H1 (cell line): ENCODE measurements around the gene DCDC1. TPM values are rescaled to one million over a fixed set of nuclear protein-coding genes. Genes with fewer than 3 reads are reported as not detected.
A peak's percentile ranks its signal among the peaks of the same experiment; 100 is the strongest.

Source experiments
- CTCF ChIA-PET: fragments of 300-600 bp; sonication (Branson Sonifier 250); formaldehyde crosslinking; loops from one replicate; lab custom pipeline; 2021; ENCODE audit not compliant: partially characterized antibody; lab: Charles Lee
- POLR2A ChIA-PET: fragments of 300-600 bp; sonication (Branson Sonifier 250); formaldehyde crosslinking; loops from one replicate; lab custom pipeline; 2021; ENCODE audit warnings: inconsistent platforms; ENCODE audit not compliant: partially characterized antibody; lab: Charles Lee
- DNase-seq, 2 experiments: peaks; one replicate each; pipeline versions ENCODE4 v3.0.0 to v3.0.0-alpha.2; 2010 to 2022; ENCODE audit warnings: low spot score in 2 of 2, low read depth in 1 of 2, mixed read lengths in 1 of 2
- FAIRE-seq: peaks from 2 replicates; lab custom pipeline; 2011; peaks lifted over from hg19 to GRCh38; lab: Jason Lieb, UNC
- H2AFZ ChIP-seq: 2 replicates; pipeline ENCODE4 v1.8.1; 2012; ENCODE audit warnings: low read length, inconsistent platforms
- H2AK5ac ChIP-seq: 2 replicates; pipeline ENCODE4 v1.6.1; 2013; ENCODE audit warnings: low read depth, low read length
- H2BK120ac ChIP-seq: replicated peaks from 2 replicates; pipeline ENCODE3; 2013; ENCODE audit warnings: low read depth, low read length, inconsistent platforms
- H2BK12ac ChIP-seq: 2 replicates; pipeline ENCODE4 v1.6.1; 2013; ENCODE audit warnings: low read depth, low read length
- H2BK15ac ChIP-seq: 2 replicates; pipeline ENCODE4 v1.6.1; 2013; ENCODE audit warnings: low read length
- H2BK20ac ChIP-seq: 2 replicates; pipeline ENCODE4 v1.6.1; 2013; ENCODE audit warnings: low read length
- H2BK5ac ChIP-seq: 2 replicates; pipeline ENCODE4 v1.6.1; 2013; ENCODE audit warnings: low read depth, low read length
- H3K14ac ChIP-seq: 2 replicates; pipeline ENCODE4 v1.6.1; 2013; ENCODE audit warnings: inconsistent platforms; ENCODE audit not compliant: insufficient read length
- H3K18ac ChIP-seq: 2 replicates; pipeline ENCODE4 v1.6.1; 2013; ENCODE audit warnings: low read length; ENCODE audit errors: extremely low read depth
- H3K23ac ChIP-seq: 2 replicates; pipeline ENCODE4 v1.6.1; 2013; ENCODE audit warnings: inconsistent platforms; ENCODE audit not compliant: insufficient read length
- H3K23me2 ChIP-seq: 2 replicates; pipeline ENCODE4 v1.6.1; 2013; ENCODE audit warnings: low read depth, low read length
- H3K27ac ChIP-seq: 2 replicates; pipeline ENCODE4 v1.6.1; 2011; ENCODE audit warnings: low read depth, low read length, inconsistent platforms
- H3K27me3 ChIP-seq, 4 experiments: replicated peaks in 1 of 4; 1 replicate in 1 of 4; 2 replicates in 3 of 4; pipeline versions ENCODE4 v1.6.1 to v1.8.1; 2011 to 2013; ENCODE audit warnings: low read length in 3 of 4, mild to moderate bottlenecking in 3 of 4, inconsistent platforms in 2 of 4, mixed read lengths in 2 of 4, moderate library complexity in 1 of 4; ENCODE audit not compliant: control insufficient read depth in 3 of 4, insufficient read depth in 3 of 4; ENCODE audit errors: extremely low read depth in 1 of 4
- H3K36me3 ChIP-seq, 4 experiments: 2 replicates each; pipeline versions ENCODE4 v1.6.1 to v1.8.1; 2011 to 2013; ENCODE audit warnings: mild to moderate bottlenecking in 4 of 4, low read length in 3 of 4, moderate library complexity in 2 of 4, control low read depth in 1 of 4, inconsistent platforms in 1 of 4; ENCODE audit not compliant: insufficient read depth in 4 of 4, control insufficient read depth in 2 of 4
- H3K4ac ChIP-seq: replicated peaks from 2 replicates; pipeline ENCODE3; 2013; ENCODE audit warnings: low read length, low read depth, mixed read lengths, inconsistent platforms; ENCODE audit not compliant: insufficient read length
- H3K4me1 ChIP-seq, 4 experiments: replicated peaks in 1 of 4; 1 replicate in 1 of 4; 2 replicates in 3 of 4; pipeline versions ENCODE4 v1.6.1 to v1.8.1; 2011 to 2013; ENCODE audit warnings: low read length in 3 of 4, inconsistent platforms in 2 of 4, mixed read lengths in 1 of 4; ENCODE audit not compliant: insufficient read depth in 4 of 4, control insufficient read depth in 3 of 4
- H3K4me2 ChIP-seq, 2 experiments: 2 replicates each; pipeline versions ENCODE4 v1.6.1 to v1.8.1; 2011 to 2013; ENCODE audit warnings: low read depth in 2 of 2, low read length in 2 of 2, control low read depth in 1 of 2, inconsistent platforms in 1 of 2, mild to moderate bottlenecking in 1 of 2; ENCODE audit not compliant: insufficient read depth in 1 of 2
- H3K4me3 ChIP-seq, 4 experiments: fragments of 200-600, 300-600 bp in 1 of 4; sonication (generic), shearing (Covaris generic), sonication (Bioruptor Twin) in 1 of 4; 2 replicates each; pipeline versions ENCODE4 v1.5.1 to v1.8.1; 2011 to 2016; ENCODE audit warnings: low read length in 4 of 4, low read depth in 3 of 4, control low read depth in 2 of 4, inconsistent platforms in 2 of 4, mild to moderate bottlenecking in 2 of 4, mixed read lengths in 1 of 4, moderate library complexity in 1 of 4; ENCODE audit not compliant: insufficient read depth in 2 of 4; ENCODE audit errors: extremely low read depth in 1 of 4
- H3K56ac ChIP-seq: replicated peaks from 2 replicates; pipeline ENCODE3; 2013; ENCODE audit warnings: low read depth, mild to moderate bottlenecking, mixed read lengths, low read length, inconsistent platforms; ENCODE audit not compliant: insufficient read length
- H3K79me1 ChIP-seq: 2 replicates; pipeline ENCODE4 v1.6.1; 2013; ENCODE audit warnings: low read depth, low read length, control low read depth
- H3K79me2 ChIP-seq, 2 experiments: 2 replicates each; pipeline versions ENCODE4 v1.6.1 to v1.8.1; 2012 to 2013; ENCODE audit warnings: low read length in 2 of 2, mild to moderate bottlenecking in 2 of 2, inconsistent platforms in 1 of 2; ENCODE audit not compliant: insufficient read depth in 2 of 2, control insufficient read depth in 1 of 2
- H3K9ac ChIP-seq, 4 experiments: replicated peaks in 1 of 4; 1 replicate in 1 of 4; 2 replicates in 3 of 4; pipeline versions ENCODE4 v1.6.1 to v1.8.1; 2011 to 2013; ENCODE audit warnings: low read depth in 3 of 4, low read length in 3 of 4, control low read depth in 2 of 4, mild to moderate bottlenecking in 2 of 4, moderate library complexity in 2 of 4, inconsistent platforms in 1 of 4; ENCODE audit errors: extremely low read depth in 1 of 4
- H3K9me3 ChIP-seq, 2 experiments: 2 replicates each; pipeline versions ENCODE4 v1.6.1 to v1.8.1; 2012 to 2013; ENCODE audit warnings: mild to moderate bottlenecking in 2 of 2, moderate library complexity in 2 of 2, control low read depth in 1 of 2, inconsistent platforms in 1 of 2, low read depth in 1 of 2, low read length in 1 of 2, mixed read lengths in 1 of 2; ENCODE audit not compliant: insufficient read depth in 2 of 2
- H4K20me1 ChIP-seq, 2 experiments: replicated peaks in 1 of 2; 2 replicates each; pipeline versions ENCODE3 to v1.8.1; 2011 to 2013; ENCODE audit warnings: inconsistent platforms in 2 of 2, low read length in 2 of 2, mild to moderate bottlenecking in 1 of 2; ENCODE audit not compliant: insufficient read depth in 2 of 2, control insufficient read depth in 1 of 2
- H4K5ac ChIP-seq: 2 replicates; pipeline ENCODE4 v1.6.1; 2013; ENCODE audit warnings: low read length, low read depth, mixed read lengths, inconsistent platforms; ENCODE audit not compliant: insufficient read length
- H4K8ac ChIP-seq: 2 replicates; pipeline ENCODE4 v1.8.0; 2013; ENCODE audit warnings: mild to moderate bottlenecking, moderate library complexity, low read length, inconsistent platforms; ENCODE audit not compliant: insufficient read depth; ENCODE audit errors: extremely low read depth
- H4K91ac ChIP-seq: replicated peaks from 2 replicates; pipeline ENCODE3; 2013; ENCODE audit warnings: low read length, mixed read lengths, inconsistent platforms; ENCODE audit not compliant: insufficient read length
- ASH2L ChIP-seq: fragments of 200-600, 300-600 bp; sonication (generic); IDR thresholded peaks from one replicate; pipeline ENCODE4 v1.7.1; 2017; ENCODE audit warnings: low read length
- CEBPB ChIP-seq: IDR thresholded peaks from 2 replicates; pipeline ENCODE4 v1.6.1; 2012; ENCODE audit warnings: low read depth, low read length
- CTCF ChIP-seq, 3 experiments: IDR thresholded peaks; 1 replicate in 2 of 3; 2 replicates in 1 of 3; pipeline versions ENCODE4 v1.5.1 to v1.6.1; 2011; ENCODE audit warnings: low read length in 3 of 3, mild to moderate bottlenecking in 3 of 3, inconsistent platforms in 2 of 3, low read depth in 1 of 3, moderate library complexity in 1 of 3; ENCODE audit not compliant: insufficient read depth in 1 of 3; ENCODE audit errors: control extremely low read depth in 1 of 3
- RXRA ChIP-seq: IDR thresholded peaks from 2 replicates; pipeline ENCODE4 v1.6.1; 2011; ENCODE audit warnings: low read depth, mild to moderate bottlenecking, low read length, moderate library complexity; ENCODE audit not compliant: insufficient read depth
- ZNF274 ChIP-seq: IDR thresholded peaks from 2 replicates; pipeline ENCODE4 v1.7.0; 2012; ENCODE audit warnings: low read length, borderline replicate concordance; ENCODE audit errors: extremely low read depth
- WGBS, 2 experiments: shearing (Covaris generic) in 1 of 2; methylation state at CpG; one replicate each; pipeline versions ENCODE4 v1.1.6 to v1.1.7; 2013 to 2015; ENCODE audit warnings: low lambda C conversion rate in 2 of 2, mixed read lengths in 2 of 2, inconsistent platforms in 1 of 2, low coverage in 1 of 2, missing lambda C conversion rate in 1 of 2; ENCODE audit not compliant: insufficient replicate concordance in 2 of 2, insufficient coverage in 1 of 2, insufficient read length in 1 of 2; ENCODE audit errors: extremely low coverage in 1 of 2, missing lambda C conversion rate in 1 of 2; 5-methylcytosine and 5-hydroxymethylcytosine counted together
- polyA plus RNA-seq, 7 experiments: library from polyadenylated mRNA; depleted of rRNA in 3 of 7; stranded (reverse) in 5 of 7; unstranded in 2 of 7; fragments of >200 nt in 5 of 7; fragments of 200-250 nt in 2 of 7; gene quantifications; 1 replicate in 5 of 7; 2 replicates in 1 of 7; 4 replicates in 1 of 7; pipeline versions ENCODE4 v1.2.1 to v1.2.3, GENCODE V29; 2011 to 2013; ENCODE audit warnings: missing spikeins in 2 of 7, mixed read lengths in 2 of 7
- total RNA-seq: library from RNA; stranded (reverse); fragmentation: NEBNext Ultra II Directional; extraction: Animal tissue kit (Norgen Biotek cat#: 25700); gene quantifications from 2 replicates; pipeline ENCODE4 v1.2.1, GENCODE V29; 2021

DCDC1 gene
- total and polyA plus RNA-seq, 2 of the 8 experiments (the other 6 are each of a cell fraction or from before 2014, with no cell fraction given): 0.15 to 0.56 TPM

- Histone ChIP-seq H2BK12ac (no peak overlapping the region), H3K23me2 (no peaks in the 10 kb centered on the region), H3K9ac (no peak overlapping the region), H2AFZ (0 out of 2 replicates have a peak overlapping the region, but pooled peaks have one; percentile 88), H3K9me3 (peaks cover 0 to 5% of the 10 kb centered on the region in 2 experiments; a peak in 2 of 4 replicates), H3K14ac (no peak overlapping the region), H2BK20ac (no peak overlapping the region), H3K4me3 (0 out of 8 replicates have a peak overlapping the region, but pooled peaks of 1 of the 4 experiments have one; percentile 6), H4K5ac (no peak overlapping the region), H3K27me3 (no peaks in the 10 kb centered on the region), H3K4ac (no peak overlapping the region), H3K4me1 (peaks cover 0 to 4% (median under 1%) of the 10 kb centered on the region in 4 experiments; a peak in 2 of 7 replicates), H3K36me3 (peaks cover 0 to 2% (median 0%) of the 10 kb centered on the region in 4 experiments; a peak in 1 of 8 replicates), H3K27ac (no peak overlapping the region), H3K4me2 (no peak overlapping the region), H3K18ac (no peak overlapping the region), H2BK15ac (no peak overlapping the region), H3K23ac (no peak overlapping the region), H2BK5ac (no peak overlapping the region), H3K79me2 (no peaks in the 10 kb centered on the region), H3K79me1 (no peaks in the 10 kb centered on the region), H3K56ac (no peak overlapping the region), H2BK120ac (no peak overlapping the region), H4K8ac (no peak overlapping the region), H2AK5ac (no peak overlapping the region), H4K20me1 (no peaks in the 10 kb centered on the region), H4K91ac (no peak overlapping the region)
- WGBS, 2 experiments: 80% methylated on average over 1 of the region's 1 CpG; no CpG with 5 or more reads in 1 of the 2 experiments
- DNase-seq: no peak
- POLR2A ChIA-PET: interaction anchor here (0.5 kb wide), 1 partner anchor 126 kb away, joined by 5 read pairs; no protein-coding TSS in a partner anchor
- TF ChIP-seq ZNF274: no peak
- TF ChIP-seq RXRA: no peak
- no peak for TF ChIP-seq CEBPB
- TF ChIP-seq ASH2L: peak; percentile 22
- TF ChIP-seq CTCF (IDR thresholded peaks at IDR 0.05; ENCODE audit: control extremely low read depth in 1 of 3, insufficient read depth in 1 of 3, low read depth in 1 of 3, low read length in 3 of 3): peak in 1 of 3 experiments; percentile 15; a peak in 1 of 4 replicates
- CTCF ChIA-PET: interaction anchor here (0.7 to 2.5 kb wide), 6 partner anchors 8 to 838 kb away, joined by 3 to 13 read pairs (median 3); no protein-coding TSS in a partner anchor
- FAIRE-seq: no peak
Measured at GRCh38 chr11:31120428-31120827, 249.1 kb downstream of the DCDC1 start.
